ENCODE measurements around the gene ATP5F1D. TPM values are rescaled to one million over a fixed set of nuclear protein-coding genes. Genes with fewer than 3 reads are reported as not detected.

The ATP5F1D gene
- total RNA-seq, 1 experiment from 2014 or later: 127 TPM

DNA sequence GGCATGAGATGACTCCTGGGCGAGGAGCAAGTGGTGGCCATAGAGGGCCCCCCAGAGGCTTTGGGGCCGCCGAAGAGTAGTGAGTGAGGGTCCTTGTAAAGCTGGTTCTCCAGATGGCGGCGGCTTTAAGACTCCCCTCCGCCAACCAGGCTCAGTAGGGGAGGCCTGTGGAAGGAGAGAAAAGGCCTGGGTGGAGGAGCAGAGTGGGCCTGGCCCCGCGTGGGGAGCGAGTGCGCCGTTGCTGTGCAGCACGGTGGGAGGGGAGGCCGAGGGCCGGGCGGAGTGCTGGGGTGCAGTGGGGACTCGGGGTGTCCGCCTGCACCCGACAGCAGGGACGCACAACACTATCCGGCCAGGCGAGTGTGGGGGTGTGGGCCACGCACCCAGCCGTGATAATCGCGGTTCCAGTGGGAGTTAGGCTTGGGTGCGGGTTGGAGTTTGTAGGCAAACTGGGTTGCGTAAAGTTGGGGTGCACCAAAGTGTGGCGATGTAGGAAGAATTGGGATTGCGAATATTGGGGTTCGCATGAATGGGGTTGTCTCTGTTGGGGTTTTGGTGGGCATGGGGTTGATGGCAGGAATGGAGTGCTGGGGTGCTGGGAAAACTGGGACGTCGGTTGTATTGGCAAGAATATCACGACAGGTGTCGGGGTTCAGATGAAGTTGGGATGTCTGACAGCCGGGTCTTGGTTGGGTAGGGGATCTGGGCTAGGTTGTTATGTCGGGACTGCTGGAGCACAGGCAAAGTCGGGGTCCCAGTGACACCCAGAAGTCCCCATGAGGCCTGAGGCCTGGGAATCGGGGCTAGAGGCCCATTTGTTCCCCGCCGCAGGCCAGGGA is 26.9 kb downstream of the ATP5F1D start:
- DNase-seq (ENCODE audit: low read depth): no peak

- DNase-seq (ENCODE audit: low read depth): peak; percentile 98
Measured at GRCh38 chr19:1269065-1269477, 27.5 kb downstream of the ATP5F1D start, which contains the start of gene CIRBP. Gene CIRBP (plus strand): TSS chr19:1269332. CDS start chr19:1270934, 1,602 bp downstream.

GRCh38 chr19:1269478-1270212 is 28.1 kb downstream of the ATP5F1D start:
- DNase-seq (ENCODE audit: low read depth): peak; percentile 83

- no peak for DNase-seq (ENCODE audit: low read depth)
Measured at GRCh38 chr19:1270213-1270853, 28.8 kb downstream of the ATP5F1D start.

DNA sequence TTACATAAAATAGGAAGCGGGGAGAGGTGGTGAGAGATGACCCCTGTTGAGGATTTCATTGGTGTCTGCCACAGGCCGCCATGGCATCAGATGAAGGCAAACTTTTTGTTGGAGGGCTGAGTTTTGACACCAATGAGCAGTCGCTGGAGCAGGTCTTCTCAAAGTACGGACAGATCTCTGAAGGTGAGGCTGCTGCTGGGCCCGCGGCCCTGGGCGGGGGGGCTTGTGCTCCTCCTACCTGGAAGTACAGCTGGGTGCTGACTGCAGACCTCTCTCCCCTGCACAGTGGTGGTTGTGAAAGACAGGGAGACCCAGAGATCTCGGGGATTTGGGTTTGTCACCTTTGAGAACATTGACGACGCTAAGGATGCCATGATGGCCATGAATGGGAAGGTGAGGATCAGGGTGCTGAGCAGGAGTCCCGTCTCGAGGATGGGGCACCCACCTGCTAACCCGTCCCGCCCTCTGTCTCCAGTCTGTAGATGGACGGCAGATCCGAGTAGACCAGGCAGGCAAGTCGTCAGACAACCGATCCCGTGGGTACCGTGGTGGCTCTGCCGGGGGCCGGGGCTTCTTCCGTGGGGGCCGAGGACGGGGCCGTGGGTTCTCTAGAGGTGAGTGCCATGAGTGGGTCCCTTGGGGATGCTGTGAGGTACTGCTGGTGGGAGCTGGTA is 29.4 kb downstream of the ATP5F1D start:
- DNase-seq (ENCODE audit: low read depth): no peak

DNA sequence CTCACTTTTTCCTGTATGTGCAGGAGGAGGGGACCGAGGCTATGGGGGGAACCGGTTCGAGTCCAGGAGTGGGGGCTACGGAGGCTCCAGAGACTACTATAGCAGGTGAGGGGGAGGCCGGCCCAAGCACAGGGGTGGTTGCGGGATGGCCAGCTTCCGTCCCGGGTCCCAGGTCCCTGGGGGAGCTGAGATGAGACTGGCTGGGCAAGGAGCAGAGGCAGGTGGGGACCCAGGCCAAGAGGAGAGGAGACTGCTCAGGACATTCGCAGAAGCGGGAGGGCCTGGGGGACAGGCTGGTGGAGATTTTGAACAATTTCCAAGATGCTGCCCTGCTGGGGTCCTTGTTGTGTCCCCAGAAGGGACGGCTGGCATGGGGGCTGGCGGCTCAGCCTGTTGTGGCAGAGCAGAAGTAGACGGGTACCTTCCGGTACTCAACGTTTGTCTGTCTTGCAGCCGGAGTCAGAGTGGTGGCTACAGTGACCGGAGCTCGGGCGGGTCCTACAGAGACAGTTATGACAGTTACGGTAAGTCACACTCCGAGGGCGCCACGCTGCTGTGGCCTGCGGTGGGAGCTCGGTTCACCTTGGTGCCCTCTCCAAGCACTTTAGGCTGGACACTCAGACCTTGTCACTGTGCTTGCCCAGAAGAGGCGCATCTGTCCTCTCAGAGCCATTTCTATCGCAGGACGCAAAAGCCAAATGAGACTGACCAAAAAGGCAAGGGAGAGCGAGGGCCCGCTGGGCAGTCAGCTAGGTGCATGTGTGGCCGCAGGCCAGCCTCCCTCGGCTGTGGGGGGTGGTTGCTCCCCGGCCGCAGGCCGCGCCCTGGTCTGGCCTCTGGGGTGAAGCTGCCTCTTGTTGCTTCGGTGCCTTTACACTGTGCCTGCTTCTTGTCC is 30.2 kb downstream of the ATP5F1D start:
- no peak for DNase-seq (ENCODE audit: low read depth)

DNA sequence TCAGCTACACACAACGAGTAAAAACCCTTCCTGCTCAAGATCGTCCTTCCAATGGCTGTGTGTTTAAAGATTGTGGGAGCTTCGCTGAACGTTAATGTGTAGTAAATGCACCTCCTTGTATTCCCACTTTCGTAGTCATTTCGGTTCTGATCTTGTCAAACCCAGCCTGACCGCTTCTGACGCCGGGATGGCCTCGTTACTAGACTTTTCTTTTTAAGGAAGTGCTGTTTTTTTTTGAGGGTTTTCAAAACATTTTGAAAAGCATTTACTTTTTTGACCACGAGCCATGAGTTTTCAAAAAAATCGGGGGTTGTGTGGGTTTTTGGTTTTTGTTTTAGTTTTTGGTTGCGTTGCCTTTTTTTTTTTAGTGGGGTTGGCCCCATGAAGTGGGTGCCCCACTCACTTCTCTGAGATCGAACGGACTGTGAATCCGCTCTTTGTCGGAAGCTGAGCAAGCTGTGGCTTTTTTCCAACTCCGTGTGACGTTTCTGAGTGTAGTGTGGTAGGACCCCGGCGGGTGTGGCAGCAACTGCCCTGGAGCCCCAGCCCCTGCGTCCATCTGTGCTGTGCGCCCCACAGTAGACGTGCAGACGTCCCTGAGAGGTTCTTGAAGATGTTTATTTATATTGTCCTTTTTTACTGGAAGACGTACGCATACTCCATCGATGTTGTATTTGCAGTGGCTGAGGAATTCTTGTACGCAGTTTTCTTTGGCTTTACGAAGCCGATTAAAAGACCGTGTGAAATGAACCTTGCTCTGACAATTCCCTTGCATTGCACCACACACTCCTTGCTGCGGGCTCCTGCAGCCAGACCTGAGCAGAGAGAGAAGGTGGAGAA is 31.1 kb downstream of the ATP5F1D start:
- no peak for DNase-seq (ENCODE audit: low read depth)

DNA sequence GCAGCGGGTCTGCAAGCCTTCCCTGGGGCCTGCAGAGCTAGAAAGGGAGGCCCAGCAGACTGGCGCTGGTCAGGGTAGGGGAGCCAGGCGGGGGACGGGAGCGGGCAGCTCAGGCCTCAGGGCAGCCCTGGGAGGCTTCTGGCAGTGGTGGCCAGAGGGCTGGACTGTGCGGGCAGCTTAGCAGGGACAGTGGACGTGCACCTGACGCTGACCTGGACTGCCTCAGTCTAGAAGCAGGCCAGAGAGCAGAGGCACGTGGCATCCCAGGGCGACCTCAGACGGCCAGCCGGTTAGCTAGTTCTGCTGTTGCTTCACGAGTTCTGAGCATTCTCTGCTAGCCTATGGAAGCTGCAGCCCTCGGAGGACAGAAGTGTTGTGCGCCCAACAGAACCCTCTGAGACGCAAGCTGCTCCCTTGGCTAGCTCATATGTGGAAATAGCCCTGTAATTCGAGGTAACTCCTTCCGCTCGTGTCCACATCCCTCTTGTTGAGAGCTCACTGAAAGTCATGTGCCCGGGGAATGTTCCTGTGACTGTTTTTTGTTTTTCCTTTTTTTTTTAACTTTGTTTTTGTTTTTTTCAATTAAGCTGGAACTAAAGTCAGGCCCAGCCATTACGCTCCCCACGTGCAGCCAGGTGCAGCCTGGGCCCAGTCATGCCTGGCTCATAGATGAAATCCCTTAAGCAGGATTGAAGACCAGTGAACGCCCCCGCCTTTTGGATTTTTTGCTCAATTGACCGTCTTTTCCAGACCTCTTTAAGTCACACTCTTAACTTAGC is 31.9 kb downstream of the ATP5F1D start:
- no peak for DNase-seq (ENCODE audit: low read depth)

DNA sequence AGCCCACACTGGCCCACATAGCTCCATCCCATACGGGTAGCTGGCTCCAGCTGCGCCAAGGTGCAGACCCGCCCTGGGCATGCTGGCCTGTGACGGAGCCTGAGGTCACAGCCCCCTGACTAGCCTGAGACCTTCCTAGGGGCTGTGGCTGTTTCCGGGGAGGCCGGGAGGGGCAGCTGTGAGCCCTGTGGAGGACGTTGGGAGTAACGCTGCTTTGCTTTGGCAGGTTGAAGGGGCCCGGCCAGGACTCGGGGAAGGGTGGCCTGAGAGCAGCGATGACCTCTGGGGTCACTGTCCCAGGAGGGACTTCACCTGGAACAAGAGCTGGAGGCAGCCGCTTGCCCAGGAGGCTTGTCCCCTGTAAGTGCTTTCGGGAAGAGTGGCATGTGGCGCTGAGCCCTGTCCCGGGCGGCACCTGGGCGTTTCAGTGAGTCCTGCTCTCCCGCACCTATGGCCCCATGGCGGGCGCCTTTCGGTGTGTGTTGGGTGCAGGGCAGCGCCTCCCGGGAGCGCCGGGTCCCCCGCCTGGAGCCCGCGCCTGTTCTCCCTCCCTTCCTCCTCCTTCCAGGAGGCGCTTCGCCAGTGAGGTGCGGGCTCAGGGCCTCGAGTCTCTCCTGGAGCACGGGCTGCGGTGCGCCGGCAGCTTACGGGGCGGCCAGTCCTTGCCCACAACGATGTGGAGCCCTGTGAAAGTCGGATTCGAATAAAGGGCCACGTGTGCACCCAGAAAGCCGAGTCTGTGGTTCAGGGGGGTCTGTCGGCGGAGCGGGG is 32.7 kb downstream of the ATP5F1D start:
- DNase-seq (ENCODE audit: low read depth): no peak

DNA sequence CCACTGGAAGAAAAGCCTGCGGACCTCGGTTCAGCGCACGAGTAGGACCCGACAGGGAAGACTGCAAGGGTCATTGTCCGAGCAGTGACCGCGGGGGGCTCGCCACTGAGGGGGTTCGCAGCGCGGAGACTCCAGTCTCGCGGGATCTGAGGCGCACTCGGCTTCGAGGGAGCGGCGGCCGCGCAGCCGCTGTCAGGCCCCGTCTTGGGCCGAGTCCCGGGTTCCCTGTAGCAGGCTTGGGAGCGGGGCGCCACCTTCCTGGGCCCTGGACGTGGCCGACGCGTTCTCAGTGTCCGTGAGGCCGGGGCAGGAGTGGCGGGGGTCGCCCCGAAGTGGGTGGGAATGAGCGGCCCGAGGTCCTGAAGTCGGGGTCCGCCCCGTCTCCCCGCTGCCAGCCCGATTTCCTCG is 33.3 kb downstream of the ATP5F1D start:
- no peak for DNase-seq (ENCODE audit: low read depth)

- DNase-seq (ENCODE audit: low read depth): peak; percentile 95
Measured at GRCh38 chr19:1275260-1275975, 33.9 kb downstream of the ATP5F1D start, which contains the start of gene FAM174C. Gene FAM174C (plus strand): TSS chr19:1275530. CDS start chr19:1275550, 20 bp downstream.

DNA sequence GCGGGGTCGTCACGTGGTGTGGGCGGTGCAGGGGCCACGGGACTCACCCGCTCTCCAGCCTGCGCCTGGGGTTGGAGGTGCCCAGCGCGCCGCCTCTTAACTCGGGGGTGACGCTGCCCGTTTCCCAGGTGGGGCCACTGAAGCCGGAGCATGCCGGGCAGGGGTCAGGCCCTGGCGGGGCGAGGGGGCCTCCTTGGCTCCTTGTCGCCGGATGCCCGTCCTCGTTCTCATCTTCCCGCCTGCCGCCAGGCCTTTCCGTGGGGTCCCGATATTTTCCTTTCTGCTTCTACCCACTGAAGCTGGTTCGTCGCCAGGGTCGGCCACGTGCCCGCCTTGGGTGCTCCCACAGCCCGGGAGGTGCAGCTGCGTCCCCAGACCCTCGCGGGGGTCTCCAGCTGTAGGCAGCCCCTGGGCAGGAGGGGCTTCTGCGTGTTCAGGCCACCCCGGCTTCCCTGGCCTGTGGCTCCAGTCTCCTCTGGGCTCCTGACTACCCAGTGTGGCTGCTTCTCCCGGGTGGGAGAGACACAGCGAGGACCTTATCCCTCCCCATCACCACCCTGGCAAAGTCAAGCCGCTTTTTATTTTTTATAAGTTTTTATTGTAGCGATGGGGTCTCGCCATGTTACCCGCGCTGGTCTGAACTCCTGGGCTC is 34.6 kb downstream of the ATP5F1D start:
- DNase-seq (ENCODE audit: low read depth): no peak

GRCh38 chr19:1276628-1277022 is 35.1 kb downstream of the ATP5F1D start:
- no peak for DNase-seq (ENCODE audit: low read depth)

GRCh38 chr19:1277061-1277460 is 35.5 kb downstream of the ATP5F1D start:
- no peak for DNase-seq (ENCODE audit: low read depth)

- no peak for DNase-seq (ENCODE audit: low read depth)
Measured at GRCh38 chr19:1278074-1278473, 36.5 kb downstream of the ATP5F1D start.
